ENCODE measurements around the gene PRSS1. TPM values are rescaled to one million over a fixed set of nuclear protein-coding genes. Genes with fewer than 3 reads are reported as not detected.

PRSS1 gene
- total and polyA plus RNA-seq, 2 experiments from 2014 or later: not detected

DNA sequence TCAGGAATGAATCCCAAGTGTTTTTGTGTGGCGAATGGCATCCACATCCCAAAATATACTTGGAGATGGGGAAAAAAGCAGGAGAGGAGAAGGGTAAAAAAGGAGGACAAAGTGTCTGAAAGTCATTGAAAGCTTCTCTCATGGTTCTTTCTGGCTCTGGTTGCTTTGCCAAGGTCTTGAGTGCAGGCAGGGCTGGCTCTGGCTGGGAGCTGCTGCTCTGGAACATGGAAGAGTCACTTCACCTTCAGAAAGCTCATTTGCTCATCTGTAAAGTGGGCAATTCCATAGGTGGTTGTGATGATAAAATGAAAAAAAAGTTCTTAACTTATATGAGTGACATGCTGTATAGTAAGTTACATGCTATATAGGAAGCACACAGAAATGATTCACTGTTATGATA is 18.6 kb downstream of the PRSS1 start:
- Mint-ChIP-seq H3K4me3 (no peak overlapping the region), H3K36me3 (ENCODE audit: low read depth) (no peaks in the 10 kb centered on the region), H3K27me3 (ENCODE audit: insufficient read depth, low read depth, poor library complexity) (peaks cover 5% of the 10 kb centered on the region), H3K9me3 (no peaks in the 10 kb centered on the region; the same call in 2 of the 3 replicates), H3K27ac (no peak overlapping the region), H3K4me1 (peaks cover 3% of the 10 kb centered on the region; the same call in 1 of the 3 replicates)
- Histone ChIP-seq H3K9me2 (ENCODE audit: insufficient read depth) (no peaks in the 10 kb centered on the region), H3K27ac (ENCODE audit: low read depth) (no peak overlapping the region), H3K27me3 (ENCODE audit: insufficient read depth) (no peaks in the 10 kb centered on the region), H3K4me2 (no peak overlapping the region), H3F3A (replicated peaks; ENCODE audit: low read depth) (no peaks in the 10 kb centered on the region), H4K20me1 (replicated peaks; ENCODE audit: insufficient read depth) (no peaks in the 10 kb centered on the region), H3K79me2 (replicated peaks; ENCODE audit: insufficient read depth) (no peaks in the 10 kb centered on the region), H3K4me3 (no peak overlapping the region), H3K4me1 (ENCODE audit: insufficient read depth) (no peaks in the 10 kb centered on the region), H3K36me3 (ENCODE audit: insufficient read depth) (no peaks in the 10 kb centered on the region), H2AFZ (no peak overlapping the region)
- DNase-seq (ENCODE audit: low spot score) (no peak), ATAC-seq (no peak)
- TF ChIP-seq ZNF331 (CRISPR knock-in tag; IDR thresholded peaks at IDR 0.05; ENCODE audit: low read depth) (no peak), POLR2AphosphoS5 (IDR thresholded peaks at IDR 0.05; ENCODE audit: low read depth) (no peak), NANOG (IDR thresholded peaks at IDR 0.05; ENCODE audit: borderline replicate concordance) (no peak), JUNB (IDR thresholded peaks at IDR 0.05; ENCODE audit: unreplicated experiment) (no peak), EZH2 (IDR thresholded peaks at IDR 0.05; ENCODE audit: low read depth, unreplicated experiment) (no peak), CREB1 (CRISPR knock-in tag; IDR thresholded peaks at IDR 0.05; ENCODE audit: low read depth) (no peak), STAT1 (IDR thresholded peaks at IDR 0.05; ENCODE audit: unreplicated experiment) (no peak), ZNF114 (CRISPR knock-in tag; IDR thresholded peaks at IDR 0.05) (no peak), EZH2phosphoT487 (IDR thresholded peaks at IDR 0.05; ENCODE audit: unreplicated experiment) (no peak)
- TF ChIP-seq, protein P1, sequence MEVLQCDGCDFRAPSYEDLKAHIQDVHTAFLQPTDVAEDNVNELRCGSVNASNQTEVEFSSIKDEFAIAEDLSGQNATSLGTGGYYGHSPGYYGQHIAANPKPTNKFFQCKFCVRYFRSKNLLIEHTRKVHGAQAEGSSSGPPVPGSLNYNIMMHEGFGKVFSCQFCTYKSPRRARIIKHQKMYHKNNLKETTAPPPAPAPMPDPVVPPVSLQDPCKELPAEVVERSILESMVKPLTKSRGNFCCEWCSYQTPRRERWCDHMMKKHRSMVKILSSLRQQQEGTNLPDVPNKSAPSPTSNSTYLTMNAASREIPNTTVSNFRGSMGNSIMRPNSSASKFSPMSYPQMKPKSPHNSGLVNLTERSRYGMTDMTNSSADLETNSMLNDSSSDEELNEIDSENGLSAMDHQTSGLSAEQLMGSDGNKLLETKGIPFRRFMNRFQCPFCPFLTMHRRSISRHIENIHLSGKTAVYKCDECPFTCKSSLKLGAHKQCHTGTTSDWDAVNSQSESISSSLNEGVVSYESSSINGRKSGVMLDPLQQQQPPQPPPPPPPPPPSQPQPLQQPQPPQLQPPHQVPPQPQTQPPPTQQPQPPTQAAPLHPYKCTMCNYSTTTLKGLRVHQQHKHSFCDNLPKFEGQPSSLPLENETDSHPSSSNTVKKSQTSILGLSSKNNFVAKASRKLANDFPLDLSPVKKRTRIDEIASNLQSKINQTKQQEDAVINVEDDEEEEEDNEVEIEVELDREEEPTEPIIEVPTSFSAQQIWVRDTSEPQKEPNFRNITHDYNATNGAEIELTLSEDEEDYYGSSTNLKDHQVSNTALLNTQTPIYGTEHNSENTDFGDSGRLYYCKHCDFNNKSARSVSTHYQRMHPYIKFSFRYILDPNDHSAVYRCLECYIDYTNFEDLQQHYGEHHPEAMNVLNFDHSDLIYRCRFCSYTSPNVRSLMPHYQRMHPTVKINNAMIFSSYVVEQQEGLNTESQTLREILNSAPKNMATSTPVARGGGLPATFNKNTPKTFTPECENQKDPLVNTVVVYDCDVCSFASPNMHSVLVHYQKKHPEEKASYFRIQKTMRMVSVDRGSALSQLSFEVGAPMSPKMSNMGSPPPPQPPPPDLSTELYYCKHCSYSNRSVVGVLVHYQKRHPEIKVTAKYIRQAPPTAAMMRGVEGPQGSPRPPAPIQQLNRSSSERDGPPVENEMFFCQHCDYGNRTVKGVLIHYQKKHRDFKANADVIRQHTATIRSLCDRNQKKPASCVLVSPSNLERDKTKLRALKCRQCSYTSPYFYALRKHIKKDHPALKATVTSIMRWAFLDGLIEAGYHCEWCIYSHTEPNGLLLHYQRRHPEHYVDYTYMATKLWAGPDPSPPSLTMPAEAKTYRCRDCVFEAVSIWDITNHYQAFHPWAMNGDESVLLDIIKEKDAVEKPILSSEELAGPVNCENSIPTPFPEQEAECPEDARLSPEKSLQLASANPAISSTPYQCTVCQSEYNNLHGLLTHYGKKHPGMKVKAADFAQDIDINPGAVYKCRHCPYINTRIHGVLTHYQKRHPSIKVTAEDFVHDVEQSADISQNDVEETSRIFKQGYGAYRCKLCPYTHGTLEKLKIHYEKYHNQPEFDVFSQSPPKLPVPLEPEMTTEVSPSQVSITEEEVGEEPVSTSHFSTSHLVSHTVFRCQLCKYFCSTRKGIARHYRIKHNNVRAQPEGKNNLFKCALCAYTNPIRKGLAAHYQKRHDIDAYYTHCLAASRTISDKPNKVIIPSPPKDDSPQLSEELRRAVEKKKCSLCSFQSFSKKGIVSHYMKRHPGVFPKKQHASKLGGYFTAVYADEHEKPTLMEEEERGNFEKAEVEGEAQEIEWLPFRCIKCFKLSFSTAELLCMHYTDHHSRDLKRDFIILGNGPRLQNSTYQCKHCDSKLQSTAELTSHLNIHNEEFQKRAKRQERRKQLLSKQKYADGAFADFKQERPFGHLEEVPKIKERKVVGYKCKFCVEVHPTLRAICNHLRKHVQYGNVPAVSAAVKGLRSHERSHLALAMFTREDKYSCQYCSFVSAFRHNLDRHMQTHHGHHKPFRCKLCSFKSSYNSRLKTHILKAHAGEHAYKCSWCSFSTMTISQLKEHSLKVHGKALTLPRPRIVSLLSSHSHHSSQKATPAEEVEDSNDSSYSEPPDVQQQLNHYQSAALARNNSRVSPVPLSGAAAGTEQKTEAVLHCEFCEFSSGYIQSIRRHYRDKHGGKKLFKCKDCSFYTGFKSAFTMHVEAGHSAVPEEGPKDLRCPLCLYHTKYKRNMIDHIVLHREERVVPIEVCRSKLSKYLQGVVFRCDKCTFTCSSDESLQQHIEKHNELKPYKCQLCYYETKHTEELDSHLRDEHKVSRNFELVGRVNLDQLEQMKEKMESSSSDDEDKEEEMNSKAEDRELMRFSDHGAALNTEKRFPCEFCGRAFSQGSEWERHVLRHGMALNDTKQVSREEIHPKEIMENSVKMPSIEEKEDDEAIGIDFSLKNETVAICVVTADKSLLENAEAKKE (CRISPR knock-in tag; IDR thresholded peaks at IDR 0.05): no peak
- TF ChIP-seq, protein P2, sequence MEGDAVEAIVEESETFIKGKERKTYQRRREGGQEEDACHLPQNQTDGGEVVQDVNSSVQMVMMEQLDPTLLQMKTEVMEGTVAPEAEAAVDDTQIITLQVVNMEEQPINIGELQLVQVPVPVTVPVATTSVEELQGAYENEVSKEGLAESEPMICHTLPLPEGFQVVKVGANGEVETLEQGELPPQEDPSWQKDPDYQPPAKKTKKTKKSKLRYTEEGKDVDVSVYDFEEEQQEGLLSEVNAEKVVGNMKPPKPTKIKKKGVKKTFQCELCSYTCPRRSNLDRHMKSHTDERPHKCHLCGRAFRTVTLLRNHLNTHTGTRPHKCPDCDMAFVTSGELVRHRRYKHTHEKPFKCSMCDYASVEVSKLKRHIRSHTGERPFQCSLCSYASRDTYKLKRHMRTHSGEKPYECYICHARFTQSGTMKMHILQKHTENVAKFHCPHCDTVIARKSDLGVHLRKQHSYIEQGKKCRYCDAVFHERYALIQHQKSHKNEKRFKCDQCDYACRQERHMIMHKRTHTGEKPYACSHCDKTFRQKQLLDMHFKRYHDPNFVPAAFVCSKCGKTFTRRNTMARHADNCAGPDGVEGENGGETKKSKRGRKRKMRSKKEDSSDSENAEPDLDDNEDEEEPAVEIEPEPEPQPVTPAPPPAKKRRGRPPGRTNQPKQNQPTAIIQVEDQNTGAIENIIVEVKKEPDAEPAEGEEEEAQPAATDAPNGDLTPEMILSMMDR (conservative IDR thresholded peaks at IDR 0.05; ENCODE audit: low read depth in 2 of 2): no peak
- TF ChIP-seq, protein P3, sequence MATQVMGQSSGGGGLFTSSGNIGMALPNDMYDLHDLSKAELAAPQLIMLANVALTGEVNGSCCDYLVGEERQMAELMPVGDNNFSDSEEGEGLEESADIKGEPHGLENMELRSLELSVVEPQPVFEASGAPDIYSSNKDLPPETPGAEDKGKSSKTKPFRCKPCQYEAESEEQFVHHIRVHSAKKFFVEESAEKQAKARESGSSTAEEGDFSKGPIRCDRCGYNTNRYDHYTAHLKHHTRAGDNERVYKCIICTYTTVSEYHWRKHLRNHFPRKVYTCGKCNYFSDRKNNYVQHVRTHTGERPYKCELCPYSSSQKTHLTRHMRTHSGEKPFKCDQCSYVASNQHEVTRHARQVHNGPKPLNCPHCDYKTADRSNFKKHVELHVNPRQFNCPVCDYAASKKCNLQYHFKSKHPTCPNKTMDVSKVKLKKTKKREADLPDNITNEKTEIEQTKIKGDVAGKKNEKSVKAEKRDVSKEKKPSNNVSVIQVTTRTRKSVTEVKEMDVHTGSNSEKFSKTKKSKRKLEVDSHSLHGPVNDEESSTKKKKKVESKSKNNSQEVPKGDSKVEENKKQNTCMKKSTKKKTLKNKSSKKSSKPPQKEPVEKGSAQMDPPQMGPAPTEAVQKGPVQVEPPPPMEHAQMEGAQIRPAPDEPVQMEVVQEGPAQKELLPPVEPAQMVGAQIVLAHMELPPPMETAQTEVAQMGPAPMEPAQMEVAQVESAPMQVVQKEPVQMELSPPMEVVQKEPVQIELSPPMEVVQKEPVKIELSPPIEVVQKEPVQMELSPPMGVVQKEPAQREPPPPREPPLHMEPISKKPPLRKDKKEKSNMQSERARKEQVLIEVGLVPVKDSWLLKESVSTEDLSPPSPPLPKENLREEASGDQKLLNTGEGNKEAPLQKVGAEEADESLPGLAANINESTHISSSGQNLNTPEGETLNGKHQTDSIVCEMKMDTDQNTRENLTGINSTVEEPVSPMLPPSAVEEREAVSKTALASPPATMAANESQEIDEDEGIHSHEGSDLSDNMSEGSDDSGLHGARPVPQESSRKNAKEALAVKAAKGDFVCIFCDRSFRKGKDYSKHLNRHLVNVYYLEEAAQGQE (IDR thresholded peaks at IDR 0.05; ENCODE audit: unreplicated experiment): no peak
- TF ChIP-seq, protein P4, sequence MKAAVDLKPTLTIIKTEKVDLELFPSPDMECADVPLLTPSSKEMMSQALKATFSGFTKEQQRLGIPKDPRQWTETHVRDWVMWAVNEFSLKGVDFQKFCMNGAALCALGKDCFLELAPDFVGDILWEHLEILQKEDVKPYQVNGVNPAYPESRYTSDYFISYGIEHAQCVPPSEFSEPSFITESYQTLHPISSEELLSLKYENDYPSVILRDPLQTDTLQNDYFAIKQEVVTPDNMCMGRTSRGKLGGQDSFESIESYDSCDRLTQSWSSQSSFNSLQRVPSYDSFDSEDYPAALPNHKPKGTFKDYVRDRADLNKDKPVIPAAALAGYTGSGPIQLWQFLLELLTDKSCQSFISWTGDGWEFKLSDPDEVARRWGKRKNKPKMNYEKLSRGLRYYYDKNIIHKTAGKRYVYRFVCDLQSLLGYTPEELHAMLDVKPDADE (IDR thresholded peaks at IDR 0.05): no peak

Measured in GM23338 (cell line).